Trophoblast cell (in vitro differentiated cells and primary cell): ENCODE data around the gene DHRSX.

Experiments used
- DNase-seq, 2 donors: peaks; one replicate each; pipeline ENCODE4 v3.0.0-alpha.2; 2016
- H2AFZ ChIP-seq: 2 replicates; pipeline ENCODE4 v1.6.1; 2013; ENCODE audit warnings: low read length, moderate library complexity, mild to moderate bottlenecking; ENCODE audit not compliant: insufficient read depth, poor library complexity
- H2AK5ac ChIP-seq: 2 replicates; pipeline ENCODE4 v1.6.1; 2013; ENCODE audit warnings: mild to moderate bottlenecking, low read length
- H2BK120ac ChIP-seq: 2 replicates; pipeline ENCODE4 v1.6.1; 2013; ENCODE audit warnings: low read length, mild to moderate bottlenecking, moderate library complexity; ENCODE audit not compliant: insufficient read depth, poor library complexity
- H2BK12ac ChIP-seq: 2 replicates; pipeline ENCODE4 v1.6.1; 2013; ENCODE audit warnings: mild to moderate bottlenecking, low read length, moderate library complexity
- H2BK5ac ChIP-seq: 2 replicates; pipeline ENCODE4 v1.6.1; 2013; ENCODE audit warnings: low read length, low read depth, moderate library complexity, mild to moderate bottlenecking; ENCODE audit not compliant: poor library complexity
- H3K14ac ChIP-seq: 2 replicates; pipeline ENCODE4 v1.6.1; 2013; ENCODE audit warnings: mild to moderate bottlenecking, low read length
- H3K18ac ChIP-seq: 2 replicates; pipeline ENCODE4 v1.6.1; 2013; ENCODE audit warnings: mild to moderate bottlenecking, low read length
- H3K23ac ChIP-seq: 2 replicates; pipeline ENCODE4 v1.6.1; 2013; ENCODE audit warnings: low read length
- H3K27ac ChIP-seq: 2 replicates; pipeline ENCODE4 v1.5.1; 2013; ENCODE audit warnings: low read depth, mild to moderate bottlenecking, inconsistent platforms, low read length, moderate library complexity
- H3K27me3 ChIP-seq: 2 replicates; pipeline ENCODE4 v1.6.1; 2013; ENCODE audit warnings: inconsistent platforms, mild to moderate bottlenecking, low read length, moderate library complexity; ENCODE audit not compliant: insufficient read depth
- H3K36me3 ChIP-seq, 2 experiments: 1 replicate in 1 of 2; 2 replicates in 1 of 2; pipeline ENCODE4 v1.6.1; 2013; ENCODE audit warnings: low read length in 2 of 2, mild to moderate bottlenecking in 2 of 2, moderate library complexity in 1 of 2; ENCODE audit not compliant: insufficient read depth in 2 of 2, control insufficient read depth in 1 of 2
- H3K4ac ChIP-seq: 2 replicates; pipeline ENCODE4 v1.6.1; 2013; ENCODE audit warnings: low read depth, mild to moderate bottlenecking, low read length, moderate library complexity
- H3K4me1 ChIP-seq, 2 experiments: 1 replicate in 1 of 2; 2 replicates in 1 of 2; pipeline ENCODE4 v1.6.1; 2013; ENCODE audit warnings: low read length in 2 of 2, mild to moderate bottlenecking in 2 of 2, moderate library complexity in 1 of 2; ENCODE audit not compliant: insufficient read depth in 2 of 2, control insufficient read depth in 1 of 2
- H3K4me2 ChIP-seq: 2 replicates; pipeline ENCODE4 v1.6.1; 2013; ENCODE audit warnings: inconsistent platforms, mild to moderate bottlenecking, low read length, moderate library complexity
- H3K4me3 ChIP-seq: 2 replicates; pipeline ENCODE4 v1.5.1; 2013; ENCODE audit warnings: mild to moderate bottlenecking, low read depth, low read length, inconsistent platforms
- H3K79me1 ChIP-seq: one replicate; pipeline ENCODE4 v1.6.1; 2013; ENCODE audit warnings: low read length
- H3K79me2 ChIP-seq: 2 replicates; pipeline ENCODE4 v1.6.1; 2013; ENCODE audit warnings: low read length, mild to moderate bottlenecking; ENCODE audit not compliant: control insufficient read depth, insufficient read depth, poor library complexity
- H3K9ac ChIP-seq: 2 replicates; pipeline ENCODE4 v1.6.1; 2013; ENCODE audit warnings: mild to moderate bottlenecking, low read length
- H3K9me3 ChIP-seq: 2 replicates; pipeline ENCODE4 v1.6.1; 2013; ENCODE audit warnings: low read depth, mild to moderate bottlenecking, control low read depth, inconsistent platforms, low read length; ENCODE audit not compliant: insufficient read depth
- H4K12ac ChIP-seq: 2 replicates; pipeline ENCODE4 v1.6.1; 2013; ENCODE audit warnings: low read depth, mild to moderate bottlenecking, low read length, moderate library complexity
- H4K8ac ChIP-seq: 2 replicates; pipeline ENCODE4 v1.6.1; 2013; ENCODE audit warnings: low read depth, mild to moderate bottlenecking, low read length, moderate library complexity
- H4K91ac ChIP-seq: one replicate; pipeline ENCODE4 v1.6.1; 2013; ENCODE audit warnings: low read depth, mild to moderate bottlenecking, low read length, moderate library complexity
- WGBS: extraction: QIAGEN DNeasy Blood & Tissue Kit; methylation state at CpG from one replicate; pipeline ENCODE4 v1.1.7; 2013; ENCODE audit warnings: missing lambda C conversion rate; ENCODE audit not compliant: insufficient read length, insufficient coverage; ENCODE audit errors: extremely low coverage; 5-methylcytosine and 5-hydroxymethylcytosine counted together

Gene DHRSX

DNA sequence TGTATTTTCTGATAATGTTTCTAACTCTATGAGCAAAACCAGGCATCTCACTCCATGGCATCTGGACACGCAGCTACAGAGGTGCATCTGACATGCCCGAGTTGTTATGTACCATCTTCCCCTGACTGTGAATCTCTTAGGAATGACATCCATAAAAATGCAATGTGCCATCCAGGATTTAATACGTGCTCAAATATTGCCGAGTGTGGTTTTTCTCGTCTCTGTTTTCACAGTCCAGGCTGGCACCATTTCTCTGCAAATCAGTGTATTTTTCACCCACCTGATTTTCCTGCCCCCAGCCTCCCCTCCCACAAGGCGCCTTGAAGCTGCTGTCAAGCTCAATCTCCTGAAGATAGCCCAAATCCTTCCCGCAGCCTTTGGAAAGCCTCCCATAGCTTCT is 154.6 kb downstream of the DHRSX start:
- DNase-seq = no peak
- H4K8ac ChIP-seq = no peak overlapping the region
- H3K18ac ChIP-seq = no peak overlapping the region
- no peaks in the 10 kb centered on the region for H3K4me1 ChIP-seq
- no peak overlapping the region for H2AK5ac ChIP-seq
- no peak overlapping the region for H4K12ac ChIP-seq
- no peaks in the 10 kb centered on the region for H3K79me1 ChIP-seq
- no peak overlapping the region for H4K91ac ChIP-seq
- no peak overlapping the region for H3K4me3 ChIP-seq
- no CpG with 5 or more reads among the region's 7 CpGs for WGBS
- H2BK120ac ChIP-seq = no peak overlapping the region
- H3K27me3 ChIP-seq = no peaks in the 10 kb centered on the region
- no peak overlapping the region for H3K9ac ChIP-seq
- no peak overlapping the region for H2AFZ ChIP-seq
- H3K9me3 ChIP-seq = peaks cover 2% of the 10 kb centered on the region
- H3K4ac ChIP-seq = no peak overlapping the region
- H3K27ac ChIP-seq = no peak overlapping the region
- no peaks in the 10 kb centered on the region for H3K36me3 ChIP-seq
- no peaks in the 10 kb centered on the region for H3K79me2 ChIP-seq
- no peak overlapping the region for H3K23ac ChIP-seq
- no peak overlapping the region for H2BK5ac ChIP-seq
- H3K4me2 ChIP-seq = no peak overlapping the region
- H2BK12ac ChIP-seq = no peak overlapping the region
- H3K14ac ChIP-seq = no peak overlapping the region

DNA sequence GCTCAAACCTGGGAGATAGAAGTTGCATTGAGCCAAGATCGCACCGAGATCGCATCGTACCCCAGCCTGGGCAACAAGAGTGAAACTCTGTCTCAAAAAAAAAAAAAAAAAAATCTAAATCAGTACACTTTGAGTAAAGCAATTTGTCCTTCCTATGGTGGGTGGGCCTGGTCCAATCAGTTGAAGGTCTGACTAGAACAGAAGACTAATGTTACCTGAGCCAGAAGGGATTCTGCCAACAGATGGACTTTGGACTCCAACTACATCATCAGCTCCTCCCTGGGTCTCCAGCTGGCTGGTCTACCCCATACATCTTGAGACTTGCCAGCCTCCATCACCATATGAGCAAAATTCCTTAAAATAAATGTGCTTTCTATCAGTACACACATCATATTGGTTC is 155.2 kb downstream of the DHRSX start:
- Histone ChIP-seq H4K91ac (no peak overlapping the region), H2BK12ac (no peak overlapping the region), H2AFZ (no peak overlapping the region), H3K79me1 (no peaks in the 10 kb centered on the region), H3K79me2 (no peaks in the 10 kb centered on the region), H3K36me3 (peaks cover 0 to 3% of the 10 kb centered on the region in 2 experiments), H3K14ac (no peak overlapping the region), H3K23ac (no peak overlapping the region), H3K4ac (no peak overlapping the region), H4K12ac (no peak overlapping the region), H3K4me3 (no peak overlapping the region), H2BK120ac (no peak overlapping the region), H3K4me2 (no peak overlapping the region), H3K27me3 (no peaks in the 10 kb centered on the region), H3K9me3 (no peaks in the 10 kb centered on the region), H4K8ac (no peak overlapping the region), H2BK5ac (no peak overlapping the region), H3K27ac (no peak overlapping the region), H3K9ac (no peak overlapping the region), H3K4me1 (no peaks in the 10 kb centered on the region), H3K18ac (no peak overlapping the region), H2AK5ac (no peak overlapping the region)
- DNase-seq = no peak
- WGBS = no CpG with 5 or more reads among the region's 4 CpGs

DNA sequence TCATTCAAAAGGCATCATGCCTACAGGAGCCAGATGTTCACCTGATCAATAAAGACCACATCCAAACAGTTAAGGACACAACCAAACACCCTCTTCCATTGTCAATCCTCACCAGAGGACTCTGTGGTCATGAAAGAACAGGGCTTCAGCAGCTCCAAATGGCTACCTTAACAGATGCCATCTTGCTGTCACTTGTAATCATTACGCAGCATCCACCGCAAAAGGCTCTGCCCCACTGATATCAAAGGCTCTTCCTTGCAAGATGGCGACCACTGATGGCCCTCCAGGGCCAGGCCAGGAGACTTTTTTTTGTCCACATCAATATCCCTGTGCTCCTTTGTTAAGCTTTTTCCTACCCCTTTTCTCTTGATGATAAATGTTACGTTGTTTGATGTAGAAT is 157.4 kb downstream of the DHRSX start:
- Histone ChIP-seq H3K9ac (no peak overlapping the region), H3K4ac (no peak overlapping the region), H4K8ac (no peak overlapping the region), H3K14ac (no peak overlapping the region), H3K18ac (no peak overlapping the region), H3K9me3 (no peaks in the 10 kb centered on the region), H3K4me2 (no peak overlapping the region), H3K4me3 (no peak overlapping the region), H3K23ac (no peak overlapping the region), H3K79me2 (no peaks in the 10 kb centered on the region), H2BK5ac (no peak overlapping the region), H3K27me3 (no peaks in the 10 kb centered on the region), H2BK120ac (no peak overlapping the region), H3K36me3 (peaks cover 0 to 6% of the 10 kb centered on the region in 2 experiments), H2AFZ (no peak overlapping the region), H3K79me1 (no peaks in the 10 kb centered on the region), H3K4me1 (no peaks in the 10 kb centered on the region), H4K12ac (no peak overlapping the region), H3K27ac (no peak overlapping the region), H2BK12ac (no peak overlapping the region), H2AK5ac (no peak overlapping the region), H4K91ac (no peak overlapping the region)
- no CpG with 5 or more reads among the region's 4 CpGs for WGBS
- no peak for DNase-seq

DNA sequence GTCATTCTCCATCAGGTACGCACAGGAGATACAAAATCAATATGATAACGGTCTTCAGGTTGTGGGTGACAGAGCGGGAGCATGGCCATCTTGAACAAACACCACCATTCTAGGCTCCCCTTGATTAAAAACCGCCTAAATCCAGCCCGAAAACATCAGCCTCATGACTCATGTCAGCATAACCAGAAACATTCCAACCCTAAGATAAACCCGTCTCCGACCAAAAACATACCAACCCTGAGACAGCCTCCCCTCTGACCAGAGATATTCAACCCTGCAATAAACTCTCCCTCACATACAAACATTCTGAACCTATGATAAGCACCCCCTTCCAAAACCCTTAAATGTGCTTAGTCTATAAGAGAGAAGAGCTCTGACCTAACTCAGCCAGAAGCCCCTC is 157.9 kb downstream of the DHRSX start:
- H3K4ac ChIP-seq = no peak overlapping the region
- no peaks in the 10 kb centered on the region for H3K9me3 ChIP-seq
- H2BK5ac ChIP-seq = no peak overlapping the region
- H2BK120ac ChIP-seq = no peak overlapping the region
- WGBS = no CpG with 5 or more reads among the region's 7 CpGs
- H3K36me3 ChIP-seq = peaks cover 0 to 6% of the 10 kb centered on the region in 2 experiments
- H3K4me2 ChIP-seq = no peak overlapping the region
- no peak overlapping the region for H2BK12ac ChIP-seq
- H3K4me3 ChIP-seq = no peak overlapping the region
- no peak overlapping the region for H3K23ac ChIP-seq
- no peaks in the 10 kb centered on the region for H3K4me1 ChIP-seq
- H2AK5ac ChIP-seq = no peak overlapping the region
- H3K9ac ChIP-seq = no peak overlapping the region
- H3K27me3 ChIP-seq = no peaks in the 10 kb centered on the region
- H3K79me2 ChIP-seq = no peaks in the 10 kb centered on the region
- peak in 1 of 2 donors; percentile 25 for DNase-seq
- no peak overlapping the region for H4K8ac ChIP-seq
- no peak overlapping the region for H4K91ac ChIP-seq
- H2AFZ ChIP-seq = no peak overlapping the region
- H3K79me1 ChIP-seq = no peaks in the 10 kb centered on the region
- no peak overlapping the region for H4K12ac ChIP-seq
- H3K14ac ChIP-seq = no peak overlapping the region
- no peak overlapping the region for H3K27ac ChIP-seq
- no peak overlapping the region for H3K18ac ChIP-seq
